Mucosa of descending colon (tissue), 3 donors: ENCODE results near the gene ITPA. TPM values are rescaled to one million over a fixed set of nuclear protein-coding genes. Genes with fewer than 3 reads are reported as not detected.

Experiments
- ATAC-seq: fragments of 200-7000 bp; cut with Tn5 transposase; one replicate; pipeline ENCODE4 v1.9.1; 2020; ENCODE audit warnings: mild to moderate bottlenecking, moderate library complexity
- DNase-seq, 3 donors: peaks; one replicate each; pipeline ENCODE4 v3.0.0-alpha.2; 2020
- H3K36me3 ChIP-seq: fragments of 200-600 bp; one replicate; pipeline ENCODE4 v1.8.0; 2021; ENCODE audit warnings: low read depth, mild to moderate bottlenecking
- H3K4me1 ChIP-seq: fragments of 200-600 bp; one replicate; pipeline ENCODE4 v1.8.0; 2021; ENCODE audit warnings: low read depth, mild to moderate bottlenecking
- H3K4me3 ChIP-seq: fragments of 200-600 bp; one replicate; pipeline ENCODE4 v1.8.0; 2021; ENCODE audit warnings: mild to moderate bottlenecking
- H3K9me3 ChIP-seq: fragments of 200-600 bp; one replicate; pipeline ENCODE4 v1.8.0; 2021; ENCODE audit warnings: mild to moderate bottlenecking
- CTCF ChIP-seq: fragments of 200-600 bp; IDR thresholded peaks from one replicate; pipeline ENCODE4 v1.8.0; 2022; ENCODE audit warnings: antibody characterized with exemption, mild to moderate bottlenecking
- intact Hi-C, 2 donors: fragments of 100-400 bp; cut with DNase I in 1 of 2; cut with micrococcal nuclease in 1 of 2; formaldehyde crosslinking; loops; one replicate each; pipeline versions ENCODE4 v1.11.0 to v1.11.1; 2022; cut with DNase I, micrococcal nuclease
- total RNA-seq, 3 donors: library from RNA; stranded (reverse); fragmentation: NEBNext Ultra II Directional in 2 of 3; extraction: Animal tissue kit (Norgen Biotek cat#: 25700) in 2 of 3; gene quantifications; one replicate each; pipeline versions ENCODE4 v1.2.1 to v1.2.4, GENCODE V29; 2021 to 2023
- donor health status: DM: no; HTN: no; CAD: no; lungs with moderate emphysema.
- donor health status: DM: no; HTN: no; CAD: no.
- donor health status: DM: no; HTN: yes; CAD: no.

ITPA gene
- total RNA-seq, 3 donors from 2014 or later, result 29.8 to 44.7 (median 43.8) TPM

GRCh38 chr20:3248167-3248992 is 39.1 kb downstream of the ITPA start:
- H3K4me3 ChIP-seq, result no peak overlapping the region
- intact Hi-C loops, result no loop called here
- H3K9me3 ChIP-seq, result no peaks in the 10 kb centered on the region
- peak in 1 of 3 donors; percentile 33 for DNase-seq
- no peaks in the 10 kb centered on the region for H3K36me3 ChIP-seq
- ATAC-seq, result peak; percentile 64
- TF ChIP-seq CTCF, result no peak
- H3K4me1 ChIP-seq, result peaks cover 5% of the 10 kb centered on the region

DNA sequence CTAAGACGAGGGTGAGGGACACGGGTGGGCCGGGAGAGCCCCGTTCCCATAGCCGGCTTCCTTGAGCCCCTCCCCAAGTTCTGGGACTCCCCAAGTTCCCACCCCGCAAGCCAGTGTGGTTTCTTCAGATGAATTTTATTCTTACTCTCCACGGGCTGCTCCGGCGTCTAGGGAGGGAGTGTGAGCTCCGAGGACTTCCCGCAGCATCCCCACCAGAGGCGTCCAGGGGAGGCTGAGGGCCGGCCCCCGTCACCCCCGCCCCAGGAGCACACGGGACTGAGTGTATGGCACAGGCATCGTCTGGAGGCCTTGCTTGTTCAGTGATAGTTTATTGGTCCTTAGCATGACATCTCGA is 39.7 kb downstream of the ITPA start:
- Histone ChIP-seq H3K9me3 (no peaks in the 10 kb centered on the region), H3K4me3 (no peak overlapping the region), H3K36me3 (no peaks in the 10 kb centered on the region), H3K4me1 (peaks cover 5% of the 10 kb centered on the region)
- ATAC-seq (peak; percentile 8), DNase-seq (no peak)
- no peak for TF ChIP-seq CTCF
- intact Hi-C loops, result no loop called here

DNA sequence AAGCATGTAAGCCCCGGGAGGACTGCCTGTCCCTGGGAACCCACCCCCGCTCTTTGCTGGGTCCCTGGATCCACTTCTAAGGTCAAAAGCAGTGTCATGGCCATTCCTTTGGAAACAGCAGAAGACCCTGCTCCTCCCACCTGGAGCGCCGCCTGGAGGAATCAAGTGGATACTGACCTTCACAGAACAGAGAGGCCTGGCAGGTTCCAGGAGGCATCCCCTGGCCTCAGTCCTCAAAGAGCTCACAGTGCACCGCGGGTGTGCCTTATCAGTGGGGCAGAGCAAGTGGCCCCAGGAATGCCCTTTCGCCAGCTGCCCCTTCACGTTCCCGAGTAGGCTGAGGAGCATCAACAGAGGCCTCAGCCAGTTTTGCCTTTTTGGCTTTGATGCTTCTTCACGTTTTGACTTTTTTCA is 40.8 kb downstream of the ITPA start:
- Histone ChIP-seq H3K4me1 (peaks cover 5% of the 10 kb centered on the region), H3K36me3 (no peaks in the 10 kb centered on the region), H3K9me3 (no peaks in the 10 kb centered on the region), H3K4me3 (no peak overlapping the region)
- intact Hi-C loops, result no loop called here
- peak; percentile 36 for ATAC-seq
- no peak for DNase-seq
- no peak for TF ChIP-seq CTCF

GRCh38 chr20:3251806-3252205 is 42.5 kb downstream of the ITPA start:
- no peak for TF ChIP-seq CTCF
- H3K4me1 ChIP-seq, result peaks cover 5% of the 10 kb centered on the region
- intact Hi-C loops, result no loop called here
- no peak overlapping the region for H3K4me3 ChIP-seq
- DNase-seq (no peak), ATAC-seq (no peak)
- H3K36me3 ChIP-seq, result no peaks in the 10 kb centered on the region
- no peaks in the 10 kb centered on the region for H3K9me3 ChIP-seq

DNA sequence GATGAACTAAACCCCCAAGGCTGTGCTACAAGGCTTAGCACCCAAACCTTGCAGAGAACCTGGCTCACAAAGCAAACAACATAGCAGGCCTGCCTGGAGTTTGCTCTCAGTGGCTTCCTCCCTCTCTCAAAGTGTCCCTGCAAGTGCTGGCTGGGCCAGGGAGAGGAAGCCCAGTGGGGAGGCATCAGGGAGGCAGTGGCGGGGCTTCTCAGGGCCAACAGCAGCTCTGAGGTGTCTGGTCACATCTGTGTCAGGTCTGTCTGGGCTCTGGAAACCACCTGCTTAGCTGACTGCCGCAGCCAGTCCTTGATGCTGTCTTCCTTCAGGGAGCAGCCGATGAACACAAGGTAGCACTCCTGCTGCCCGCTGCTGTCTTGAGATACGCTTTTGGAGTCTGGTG is 46.4 kb downstream of the ITPA start:
- no peak for TF ChIP-seq CTCF
- Histone ChIP-seq H3K4me3 (no peak overlapping the region), H3K4me1 (no peaks in the 10 kb centered on the region), H3K9me3 (no peaks in the 10 kb centered on the region), H3K36me3 (no peaks in the 10 kb centered on the region)
- intact Hi-C loops, result no loop called here
- no peak for ATAC-seq
- no peak for DNase-seq

- no peaks in the 10 kb centered on the region for H3K4me1 ChIP-seq
- intact Hi-C loops, result no loop called here
- no peak for TF ChIP-seq CTCF
- no peak overlapping the region for H3K4me3 ChIP-seq
- DNase-seq (no peak), ATAC-seq (no peak)
- no peaks in the 10 kb centered on the region for H3K9me3 ChIP-seq
- H3K36me3 ChIP-seq, result no peaks in the 10 kb centered on the region
These were observed 49.1 kb downstream of the ITPA start for GRCh38 chr20:3258429-3258828.
